AG09319 (cell line): ENCODE results near the gene RAPGEF2.

ENCODE experiments used
- DNase-seq: peaks from one replicate; pipeline ENCODE4 v3.0.0-alpha.2; 2010; ENCODE audit warnings: low read depth; ENCODE audit errors: extremely low read depth
- TF ChIP-seq, protein P1 (sequence below): IDR thresholded peaks from 2 replicates; pipeline ENCODE4 v1.5.1; 2011; ENCODE audit warnings: low read depth, mild to moderate bottlenecking, inconsistent platforms, low read length, moderate library complexity

RAPGEF2 gene

DNA sequence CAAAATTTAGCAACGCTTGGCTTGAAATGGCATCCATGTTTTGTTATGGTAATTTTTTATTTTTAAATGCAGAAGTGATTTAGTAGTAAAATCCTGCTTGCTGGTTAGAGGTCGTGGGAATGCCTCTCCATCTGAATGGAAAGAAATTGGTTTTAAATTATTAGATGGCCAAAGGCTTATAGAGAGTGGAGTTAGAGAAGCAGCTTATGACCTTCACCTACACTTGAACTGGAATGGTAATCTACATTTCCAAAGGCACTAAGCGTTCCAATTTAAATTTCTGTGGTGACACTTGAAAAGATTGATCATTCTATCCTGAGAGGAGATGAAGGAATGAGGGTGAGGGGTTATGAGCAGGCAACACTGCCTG lies 280.7 kb downstream of the RAPGEF2 start:
- TF ChIP-seq, protein P1, sequence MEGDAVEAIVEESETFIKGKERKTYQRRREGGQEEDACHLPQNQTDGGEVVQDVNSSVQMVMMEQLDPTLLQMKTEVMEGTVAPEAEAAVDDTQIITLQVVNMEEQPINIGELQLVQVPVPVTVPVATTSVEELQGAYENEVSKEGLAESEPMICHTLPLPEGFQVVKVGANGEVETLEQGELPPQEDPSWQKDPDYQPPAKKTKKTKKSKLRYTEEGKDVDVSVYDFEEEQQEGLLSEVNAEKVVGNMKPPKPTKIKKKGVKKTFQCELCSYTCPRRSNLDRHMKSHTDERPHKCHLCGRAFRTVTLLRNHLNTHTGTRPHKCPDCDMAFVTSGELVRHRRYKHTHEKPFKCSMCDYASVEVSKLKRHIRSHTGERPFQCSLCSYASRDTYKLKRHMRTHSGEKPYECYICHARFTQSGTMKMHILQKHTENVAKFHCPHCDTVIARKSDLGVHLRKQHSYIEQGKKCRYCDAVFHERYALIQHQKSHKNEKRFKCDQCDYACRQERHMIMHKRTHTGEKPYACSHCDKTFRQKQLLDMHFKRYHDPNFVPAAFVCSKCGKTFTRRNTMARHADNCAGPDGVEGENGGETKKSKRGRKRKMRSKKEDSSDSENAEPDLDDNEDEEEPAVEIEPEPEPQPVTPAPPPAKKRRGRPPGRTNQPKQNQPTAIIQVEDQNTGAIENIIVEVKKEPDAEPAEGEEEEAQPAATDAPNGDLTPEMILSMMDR: no peak
- no peak for DNase-seq

DNA sequence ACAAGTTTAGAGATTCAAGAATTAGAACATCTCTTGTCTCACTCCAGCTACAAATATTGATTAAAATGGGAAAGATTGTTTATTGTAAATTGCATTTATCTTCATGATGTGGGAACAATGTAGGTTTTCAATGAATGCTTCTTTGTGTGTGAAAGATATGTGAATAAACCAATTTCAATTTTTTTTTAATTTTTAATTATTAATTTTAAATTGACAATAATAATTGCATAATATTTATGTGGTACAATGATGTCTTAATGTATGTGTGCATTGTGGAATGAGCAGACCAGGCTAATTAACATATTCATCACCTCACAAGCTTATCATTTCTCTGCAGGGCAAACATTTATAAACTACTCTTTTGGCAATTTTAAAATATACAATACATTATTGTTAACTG lies 281.1 kb downstream of the RAPGEF2 start:
- TF ChIP-seq, protein P1: no peak
- DNase-seq: no peak

DNA sequence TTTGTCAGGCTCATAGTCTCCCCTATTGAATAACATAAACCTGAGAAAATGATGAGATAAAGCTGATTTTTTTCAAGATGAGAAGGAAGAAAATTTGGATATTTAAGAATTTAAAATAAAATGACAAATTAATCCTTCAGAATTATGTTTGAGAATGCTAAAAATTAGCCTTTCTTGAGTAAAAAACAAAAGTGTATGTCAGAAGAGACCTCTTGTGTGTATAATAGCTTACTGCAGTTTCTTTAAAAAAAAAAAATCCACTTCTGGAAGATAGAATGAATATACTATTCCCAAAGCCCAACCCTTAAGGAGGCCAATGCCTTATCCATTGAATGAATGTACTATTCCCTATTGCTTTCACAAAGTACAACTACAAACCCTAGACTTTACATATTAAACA lies 281.8 kb downstream of the RAPGEF2 start:
- TF ChIP-seq, protein P1: no peak; the same call in 1 of the 2 replicates

DNA sequence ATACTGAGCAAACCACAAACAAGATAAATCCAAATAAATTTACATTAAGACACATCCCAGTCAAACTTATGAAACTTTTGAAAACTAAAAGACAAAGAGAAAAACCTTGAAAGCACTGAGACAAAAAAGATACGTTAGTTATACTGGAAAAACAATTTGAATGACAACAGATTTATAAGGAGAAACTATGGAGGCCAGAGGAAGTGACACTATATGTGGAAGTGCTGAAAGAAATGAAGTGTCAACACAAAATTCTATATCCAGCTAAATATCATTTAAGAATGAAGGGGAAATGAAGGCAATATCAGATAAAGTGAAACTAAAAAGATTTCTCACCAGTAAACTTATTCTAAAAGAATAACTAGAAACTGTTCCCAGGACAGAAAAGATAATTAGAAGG lies 283.7 kb downstream of the RAPGEF2 start:
- no peak for DNase-seq
- TF ChIP-seq, protein P1: no peak

More for the DNA sequence above, 281.8 kb downstream of the RAPGEF2 start:
- no peak for DNase-seq

DNA sequence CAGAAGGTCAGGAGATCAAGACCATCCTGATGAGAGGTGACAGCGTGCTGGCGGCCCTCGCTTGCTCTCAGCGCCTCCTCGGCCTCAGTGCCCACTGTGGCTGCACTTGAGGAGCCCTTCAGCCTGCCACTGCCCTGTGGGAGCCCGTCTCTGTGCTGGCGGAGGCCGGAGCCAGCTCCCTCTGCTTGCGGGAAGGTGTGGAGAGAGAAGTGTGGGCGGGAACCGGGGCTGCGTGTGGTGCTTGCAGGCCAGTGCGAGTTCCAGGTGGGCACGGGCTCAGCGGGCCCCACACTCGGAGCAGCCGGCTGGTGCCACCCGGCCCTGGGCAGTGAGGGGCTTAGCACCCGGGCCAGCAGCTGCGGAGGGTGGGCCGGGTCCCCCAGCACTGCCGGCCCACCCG lies 286.9 kb downstream of the RAPGEF2 start:
- TF ChIP-seq, protein P1: no peak
- DNase-seq: no peak

DNA sequence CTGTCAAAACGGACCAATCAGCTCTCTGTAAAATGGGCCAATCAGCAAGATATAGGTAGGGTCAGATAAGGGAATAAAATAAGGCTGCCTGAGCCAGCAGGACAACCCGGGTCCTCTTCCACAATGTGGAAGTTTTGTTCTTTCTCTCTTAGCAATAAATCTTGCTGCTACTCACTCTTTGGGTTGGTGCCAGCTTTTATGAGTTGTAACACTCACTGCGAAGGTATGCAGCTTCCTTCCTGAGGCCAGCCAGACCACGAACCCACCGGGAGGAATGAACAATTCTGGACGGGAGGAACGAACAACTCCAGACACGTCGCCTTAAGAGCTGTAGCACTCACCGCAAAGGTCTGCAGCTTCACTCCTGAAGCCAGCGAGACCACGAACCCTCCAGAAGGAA lies 287.8 kb downstream of the RAPGEF2 start:
- DNase-seq: no peak
- TF ChIP-seq, protein P1: no peak

DNA sequence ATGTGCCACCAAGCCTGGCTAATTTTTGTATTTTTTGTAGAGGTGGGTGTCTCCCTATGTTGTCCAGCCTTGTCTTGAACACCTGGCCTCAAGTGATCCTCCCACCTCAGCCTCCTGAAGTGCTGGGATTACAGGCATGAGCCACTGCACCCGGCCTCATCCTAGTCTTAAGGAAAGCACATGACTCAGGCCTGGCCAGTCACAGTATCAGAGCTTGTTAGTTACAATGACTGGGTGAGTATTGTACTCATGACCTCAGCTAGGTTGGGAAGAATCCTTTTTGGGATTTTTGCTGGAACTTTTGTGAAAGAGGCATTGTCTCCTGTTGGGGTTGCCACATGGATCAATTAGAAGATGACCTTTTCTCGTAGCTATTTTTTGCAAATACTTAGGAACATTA lies 292.8 kb downstream of the RAPGEF2 start:
- no peak for DNase-seq
- TF ChIP-seq, protein P1: no peak
